Osteoblast (primary cell): ENCODE results near the gene RFX8. TPM values are rescaled to one million over a fixed set of nuclear protein-coding genes. Genes with fewer than 3 reads are reported as not detected.

Experiments used
- DNase-seq: peaks from one replicate; pipeline ENCODE4 v3.0.0; 2011; ENCODE audit warnings: low spot score, mixed read lengths; ENCODE audit not compliant: insufficient read length; ENCODE audit errors: missing footprints
- H2AFZ ChIP-seq: 2 replicates; pipeline ENCODE4 v1.6.0; 2011; ENCODE audit warnings: mild to moderate bottlenecking, low read length
- H3K27ac ChIP-seq: 2 replicates; pipeline ENCODE4 v1.5.1; 2011; ENCODE audit warnings: mild to moderate bottlenecking, low read depth, low read length, moderate library complexity
- H3K27me3 ChIP-seq: 2 replicates; pipeline ENCODE4 v1.6.0; 2012; ENCODE audit warnings: mild to moderate bottlenecking, control low read depth, inconsistent platforms, low read length, moderate library complexity; ENCODE audit not compliant: insufficient read depth
- H3K36me3 ChIP-seq: 2 replicates; pipeline ENCODE4 v1.5.1; 2011; ENCODE audit warnings: mild to moderate bottlenecking, low read length, control low read depth, moderate library complexity; ENCODE audit not compliant: insufficient read depth
- H3K4me1 ChIP-seq: 2 replicates; pipeline ENCODE4 v1.5.1; 2011; ENCODE audit warnings: mild to moderate bottlenecking, low read length, control low read depth, moderate library complexity; ENCODE audit not compliant: insufficient read depth
- H3K4me2 ChIP-seq: 2 replicates; pipeline ENCODE4 v1.6.0; 2011; ENCODE audit warnings: mild to moderate bottlenecking, low read length; ENCODE audit not compliant: insufficient read depth
- H3K4me3 ChIP-seq: fragments of 200-600 bp; sonication (generic); 3 replicates; pipeline ENCODE4 v1.5.1; 2012; ENCODE audit warnings: mild to moderate bottlenecking, low read length, inconsistent platforms; ENCODE audit not compliant: insufficient read depth
- H3K79me2 ChIP-seq: 2 replicates; pipeline ENCODE4 v1.6.0; 2012; ENCODE audit warnings: mild to moderate bottlenecking, low read length, control low read depth, inconsistent platforms; ENCODE audit not compliant: insufficient read depth
- H3K9me3 ChIP-seq: 2 replicates; pipeline ENCODE4 v1.5.1; 2011; ENCODE audit warnings: low read depth, low read length, control low read depth
- H4K20me1 ChIP-seq: 2 replicates; pipeline ENCODE4 v1.6.0; 2012; ENCODE audit warnings: mild to moderate bottlenecking, low read length, control low read depth; ENCODE audit not compliant: insufficient read depth
- CTCF ChIP-seq: IDR thresholded peaks from 2 replicates; pipeline ENCODE4 v1.5.1; 2011; ENCODE audit warnings: mild to moderate bottlenecking, low read depth, low read length, moderate library complexity; ENCODE audit errors: extremely low read depth
- total RNA-seq: library from RNA; depleted of rRNA; stranded (reverse); fragments of >200 nt; gene quantifications from 2 replicates; pipeline ENCODE4 v1.2.3, GENCODE V29; 2012

Gene RFX8
- total RNA-seq, 1 donor: 7.6 TPM

- no peak for DNase-seq
Measured at GRCh38 chr2:101360232-101360631, 114.7 kb downstream of the RFX8 start.

GRCh38 chr2:101359410-101359954 lies 115.4 kb downstream of the RFX8 start:
- no peaks in the 10 kb centered on the region for H3K9me3 ChIP-seq
- H3K4me2 ChIP-seq: no peak overlapping the region
- H3K36me3 ChIP-seq: no peaks in the 10 kb centered on the region
- no peak for TF ChIP-seq CTCF
- H3K4me3 ChIP-seq: no peak overlapping the region
- H3K4me1 ChIP-seq: peaks cover 17% of the 10 kb centered on the region
- no peak for DNase-seq
- H3K79me2 ChIP-seq: no peaks in the 10 kb centered on the region
- H3K27me3 ChIP-seq: peaks cover 14% of the 10 kb centered on the region
- H2AFZ ChIP-seq: no peak overlapping the region
- no peaks in the 10 kb centered on the region for H4K20me1 ChIP-seq
- no peak overlapping the region for H3K27ac ChIP-seq

More at GRCh38 chr2:101360232-101360631, 114.7 kb downstream of the RFX8 start:
- no peak overlapping the region for H3K27ac ChIP-seq
- no peaks in the 10 kb centered on the region for H4K20me1 ChIP-seq
- peaks cover 19% of the 10 kb centered on the region for H3K27me3 ChIP-seq
- TF ChIP-seq CTCF: no peak
- H3K9me3 ChIP-seq: no peaks in the 10 kb centered on the region
- no peaks in the 10 kb centered on the region for H3K36me3 ChIP-seq
- H3K4me2 ChIP-seq: no peak overlapping the region
- peaks cover 17% of the 10 kb centered on the region for H3K4me1 ChIP-seq
- no peak overlapping the region for H2AFZ ChIP-seq
- H3K79me2 ChIP-seq: no peaks in the 10 kb centered on the region
- no peak overlapping the region for H3K4me3 ChIP-seq

GRCh38 chr2:101357376-101357775 lies 117.5 kb downstream of the RFX8 start:
- no peak for TF ChIP-seq CTCF
- H3K4me2 ChIP-seq: no peak overlapping the region

GRCh38 chr2:101356521-101356920 lies 118.4 kb downstream of the RFX8 start:
- Histone ChIP-seq H3K4me2 (no peak overlapping the region), H3K9me3 (no peaks in the 10 kb centered on the region), H3K27me3 (peaks cover 3% of the 10 kb centered on the region), H3K36me3 (no peaks in the 10 kb centered on the region), H2AFZ (no peak overlapping the region), H3K4me3 (no peak overlapping the region), H3K79me2 (no peaks in the 10 kb centered on the region), H4K20me1 (no peaks in the 10 kb centered on the region), H3K4me1 (peaks cover 17% of the 10 kb centered on the region), H3K27ac (no peak overlapping the region)
- no peak for DNase-seq
- no peak for TF ChIP-seq CTCF

More at GRCh38 chr2:101357376-101357775, 117.5 kb downstream of the RFX8 start:
- DNase-seq: no peak
- Histone ChIP-seq H3K9me3 (no peaks in the 10 kb centered on the region), H3K36me3 (no peaks in the 10 kb centered on the region), H4K20me1 (no peaks in the 10 kb centered on the region), H3K27me3 (peaks cover 3% of the 10 kb centered on the region), H3K79me2 (no peaks in the 10 kb centered on the region), H3K27ac (peak overlapping the region; percentile 41), H3K4me1 (peaks cover 17% of the 10 kb centered on the region), H2AFZ (no peak overlapping the region), H3K4me3 (no peak overlapping the region)
